Common myeloid progenitor, CD34-positive (primary cell): ENCODE results near the gene TMC4.

Experiments
- CTCF ChIA-PET: fragments of 350-600 bp; sonication (Branson Sonifier 250); formaldehyde crosslinking; loops from one replicate; lab custom pipeline; 2021; ENCODE audit warnings: antibody characterized with exemption; lab: Charles Lee
- POLR2A ChIA-PET: fragments of 350-600 bp; sonication (Branson Sonifier 250); formaldehyde crosslinking; loops from one replicate; lab custom pipeline; 2021; ENCODE audit warnings: antibody characterized with exemption; lab: Charles Lee
- DNase-seq, 3 donors: peaks; one replicate each; pipeline versions ENCODE4 v3.0.0 to v3.0.0-alpha.2; 2013
- H3K27ac ChIP-seq, 2 experiments: 1 replicate in 1 of 2; 2 replicates in 1 of 2; pipeline ENCODE4 v1.7.0; 2013; ENCODE audit warnings: inconsistent platforms in 2 of 2, low read length in 2 of 2, mild to moderate bottlenecking in 2 of 2, low read depth in 1 of 2, moderate library complexity in 1 of 2; ENCODE audit not compliant: severe bottlenecking in 2 of 2, insufficient read depth in 1 of 2, poor library complexity in 1 of 2
- H3K27me3 ChIP-seq, 5 experiments: replicated peaks in 2 of 5; 1 replicate in 3 of 5; 2 replicates in 2 of 5; pipeline versions ENCODE4 v1.6.1 to v1.7.0; 2013; ENCODE audit warnings: low read length in 4 of 5, mild to moderate bottlenecking in 2 of 5, moderate library complexity in 2 of 5, inconsistent platforms in 1 of 5; ENCODE audit not compliant: insufficient read depth in 5 of 5, control insufficient read depth in 4 of 5
- H3K36me3 ChIP-seq, 4 experiments: 1 replicate in 2 of 4; 2 replicates in 2 of 4; pipeline versions ENCODE4 v1.6.1 to v1.7.0; 2013; ENCODE audit warnings: low read length in 3 of 4, control low read depth in 1 of 4, mild to moderate bottlenecking in 1 of 4; ENCODE audit not compliant: control insufficient read depth in 4 of 4, insufficient read depth in 4 of 4
- H3K4me1 ChIP-seq, 4 experiments: 1 replicate in 3 of 4; 2 replicates in 1 of 4; pipeline versions ENCODE4 v1.6.1 to v1.7.1; 2013; ENCODE audit warnings: low read length in 3 of 4, mild to moderate bottlenecking in 3 of 4, control low read depth in 1 of 4, inconsistent platforms in 1 of 4, moderate library complexity in 1 of 4; ENCODE audit not compliant: control insufficient read depth in 4 of 4, insufficient read depth in 4 of 4; ENCODE audit errors: control extremely low read depth in 1 of 4
- H3K4me3 ChIP-seq, 7 experiments: 1 replicate in 4 of 7; 2 replicates in 3 of 7; pipeline versions ENCODE4 v1.5.1 to v1.7.0; 2013; ENCODE audit warnings: mild to moderate bottlenecking in 7 of 7, low read length in 6 of 7, moderate library complexity in 6 of 7, inconsistent platforms in 2 of 7, low read depth in 2 of 7, control low read depth in 1 of 7; ENCODE audit not compliant: insufficient read depth in 4 of 7, control insufficient read depth in 1 of 7; ENCODE audit errors: extremely low read depth in 1 of 7
- H3K9me3 ChIP-seq, 5 experiments: 1 replicate in 4 of 5; 2 replicates in 1 of 5; pipeline versions ENCODE4 v1.6.1 to v1.7.1; 2013; ENCODE audit warnings: low read length in 4 of 5, mild to moderate bottlenecking in 2 of 5, inconsistent platforms in 1 of 5, low read depth in 1 of 5, moderate library complexity in 1 of 5; ENCODE audit not compliant: control insufficient read depth in 4 of 5, insufficient read depth in 2 of 5; ENCODE audit errors: control extremely low read depth in 1 of 5
- WGBS: methylation state at CpG from one replicate; pipeline ENCODE4 v1.1.5; 2013; ENCODE audit not compliant: insufficient coverage; 5-methylcytosine and 5-hydroxymethylcytosine counted together

TMC4 gene

GRCh38 chr19:54136864-54137698 lies 35.9 kb downstream of the TMC4 start:
- DNase-seq, result peak; percentile 100
- H3K4me1 ChIP-seq, result peaks cover 6 to 40% (median 26%) of the 10 kb centered on the region in 4 experiments
- peak overlapping the region; percentile 92 to 97 for H3K27ac ChIP-seq

GRCh38 chr19:54136086-54136863 lies 36.7 kb downstream of the TMC4 start:
- Histone ChIP-seq H3K27me3 (no peaks in the 10 kb centered on the region), H3K4me3 (peak overlapping the region; percentile 24 to 79 (median 68)), H3K36me3 (peaks cover 0 to 27% (median 8%) of the 10 kb centered on the region in 4 experiments), H3K9me3 (peaks cover 0 to 3% (median 0%) of the 10 kb centered on the region in 5 experiments), H3K4me1 (peaks cover 6 to 40% (median 26%) of the 10 kb centered on the region in 4 experiments), H3K27ac (peak overlapping the region in 1 of 2 experiments; percentile 7)
- CTCF ChIA-PET, result interaction anchor here (0.9 to 1.5 kb wide), 4 partner anchors 11 to 343 kb away, joined by 3 to 4 read pairs (median 3); partner anchors contain the start of genes PRPF31 and TFPT
- 8% methylated on average over 27 of the region's 30 CpGs for WGBS
- no peak for DNase-seq
- POLR2A ChIA-PET, result interaction anchor here (1.2 to 2.8 kb wide), 3 partner anchors 21 to 43 kb away, joined by 3 to 11 read pairs (median 9); partner anchors contain the start of genes LENG1, PRPF31 and TFPT

More at GRCh38 chr19:54136864-54137698, 35.9 kb downstream of the TMC4 start:
- Histone ChIP-seq H3K4me3 (peak overlapping the region; percentile 64 to 84 (median 78)), H3K36me3 (peaks cover 0 to 28% (median 5%) of the 10 kb centered on the region in 4 experiments), H3K9me3 (peaks cover 0 to 3% (median 0%) of the 10 kb centered on the region in 5 experiments), H3K27me3 (no peaks in the 10 kb centered on the region)
- POLR2A ChIA-PET, result interaction anchor here (0.6 to 2.8 kb wide), 9 partner anchors 12 to 514 kb away, joined by 3 to 11 read pairs (median 3); partner anchors contain the start of genes LENG1, MBOAT7, PRPF31 and RPS9
- CTCF ChIA-PET, result interaction anchor here (0.9 to 1.5 kb wide), 5 partner anchors 11 to 344 kb away, joined by 3 to 4 read pairs (median 3); partner anchors contain the start of genes LENG1, PRPF31 and TFPT
- WGBS, result under 1% methylated on average over 33 of the region's 46 CpGs

GRCh38 chr19:54133957-54134590 lies 38.9 kb downstream of the TMC4 start:
- no peak overlapping the region for H3K27ac ChIP-seq

GRCh38 chr19:54133312-54133956 lies 39.5 kb downstream of the TMC4 start:
- no peaks in the 10 kb centered on the region for H3K27me3 ChIP-seq
- peaks cover 6 to 15% (median 15%) of the 10 kb centered on the region in 4 experiments for H3K4me1 ChIP-seq
- 87% methylated on average over 10 of the region's 10 CpGs for WGBS
- no peak overlapping the region for H3K27ac ChIP-seq
- DNase-seq, result peak; percentile 29 to 58 (median 34)
- H3K36me3 ChIP-seq, result peaks cover 0 to 30% (median 22%) of the 10 kb centered on the region in 4 experiments
- H3K4me3 ChIP-seq, result no peak overlapping the region
- ChIA-PET CTCF (interaction anchor here (1.0 to 1.6 kb wide), 2 partner anchors 13 to 17 kb away, joined by 3 read pairs; no protein-coding TSS in a partner anchor), POLR2A (no interaction called here)
- H3K9me3 ChIP-seq, result peaks cover 0 to 3% (median 0%) of the 10 kb centered on the region in 5 experiments

More at GRCh38 chr19:54133957-54134590, 38.9 kb downstream of the TMC4 start:
- H3K36me3 ChIP-seq, result peaks cover 0 to 23% (median 17%) of the 10 kb centered on the region in 4 experiments
- whole genome bisulfite sequencing, result 55% methylated on average over 2 of the region's 2 CpGs
- DNase-seq, result no peak
- no peak overlapping the region for H3K4me3 ChIP-seq
- peaks cover 0 to 3% (median 0%) of the 10 kb centered on the region in 5 experiments for H3K9me3 ChIP-seq
- H3K27me3 ChIP-seq, result no peaks in the 10 kb centered on the region
- CTCF ChIA-PET, result no interaction called here
- H3K4me1 ChIP-seq, result peaks cover 6 to 21% (median 21%) of the 10 kb centered on the region in 4 experiments
- POLR2A ChIA-PET, result no interaction called here

GRCh38 chr19:54129617-54129996 lies 43.4 kb downstream of the TMC4 start:
- H3K27ac ChIP-seq, result no peak overlapping the region
- no peak overlapping the region for H3K4me3 ChIP-seq
- ChIA-PET POLR2A (no interaction called here), CTCF (no interaction called here)
- WGBS, result 98% methylated on average over 19 of the region's 20 CpGs
- peaks cover 1 to 65% (median 48%) of the 10 kb centered on the region in 4 experiments for H3K36me3 ChIP-seq
- no peak for DNase-seq
- no peaks in the 10 kb centered on the region for H3K4me1 ChIP-seq
- H3K27me3 ChIP-seq, result no peaks in the 10 kb centered on the region
- H3K9me3 ChIP-seq, result peaks cover 0 to 3% (median 0%) of the 10 kb centered on the region in 5 experiments
